HepG2 (cell line): Measurements from ENCODE around the gene INSIG1. TPM values are rescaled to one million over a fixed set of nuclear protein-coding genes. Genes with fewer than 3 reads are reported as not detected.

Experiments used
- ATAC-seq: fragments of 200-7000 bp; cut with Tn5 transposase; 3 replicates; pipeline ENCODE4 v1.9.1; 2020; ENCODE audit warnings: mild to moderate bottlenecking, moderate library complexity
- BruUV-seq: library from RNA; stranded (reverse); fragments of 400-500 nt; replicated peaks from 2 replicates; lab custom pipeline; 2021; lab: Mats Ljungman, UMichigan
- CTCF ChIA-PET: fragments of 300-600 bp; formaldehyde crosslinking; extraction: SDS; loops from one replicate; lab custom pipeline; 2021; ENCODE audit warnings: low total read pairs, inconsistent platforms, low intra/inter-chr PET ratio; lab: Yijun Ruan, JAX
- POLR2A ChIA-PET: fragments of 350-600 bp; sonication (Branson Sonifier 250); formaldehyde crosslinking; loops from one replicate; lab custom pipeline; 2020; ENCODE audit warnings: antibody characterized with exemption, inconsistent platforms; lab: Yijun Ruan, JAX
- DNase-seq: peaks from one replicate; pipeline ENCODE4 v3.0.0-alpha.2; 2015; ENCODE audit warnings: low spot score
- FAIRE-seq: peaks from 3 replicates; lab custom pipeline; 2011; peaks lifted over from hg19 to GRCh38; lab: Jason Lieb, UNC
- H2AFZ ChIP-seq: one replicate; pipeline ENCODE4 v1.6.1; 2011; ENCODE audit warnings: low read length, inconsistent platforms
- H3K27ac ChIP-seq: fragments of 300-600 bp; 3 replicates; pipeline ENCODE4 v1.8.0; 2011; ENCODE audit warnings: mixed run types, mild to moderate bottlenecking, mixed read lengths, low read length, inconsistent platforms; ENCODE audit not compliant: insufficient read depth; ENCODE audit errors: extremely low read length
- H3K27me3 ChIP-seq, 2 experiments: fragments of 200-600 bp in 1 of 2; 2 replicates in 1 of 2; 3 replicates in 1 of 2; pipeline versions ENCODE4 v1.6.0 to v1.8.0; 2011; ENCODE audit warnings: low read length in 2 of 2, mild to moderate bottlenecking in 2 of 2, moderate library complexity in 2 of 2, inconsistent platforms in 1 of 2; ENCODE audit not compliant: insufficient read depth in 2 of 2, control insufficient read depth in 1 of 2
- H3K36me3 ChIP-seq, 2 experiments: fragments of 200-600 bp in 1 of 2; replicated peaks in 1 of 2; 2 replicates in 1 of 2; 3 replicates in 1 of 2; pipeline versions ENCODE4 v1.5.1 to v1.8.0; 2011; ENCODE audit warnings: low read length in 2 of 2, inconsistent platforms in 1 of 2; ENCODE audit not compliant: insufficient read depth in 2 of 2, control insufficient read depth in 1 of 2
- H3K4me1 ChIP-seq: 2 replicates; pipeline ENCODE4 v1.5.1; 2012; ENCODE audit warnings: low read length, inconsistent platforms; ENCODE audit not compliant: insufficient read depth
- H3K4me2 ChIP-seq: 2 replicates; pipeline ENCODE4 v1.6.0; 2011; ENCODE audit warnings: low read depth, low read length, inconsistent platforms
- H3K4me3 ChIP-seq, 3 experiments: fragments of 200-600 bp in 1 of 3; sonication (generic), shearing (Covaris generic) in 1 of 3; replicated peaks in 1 of 3; 2 replicates each; pipeline ENCODE4 v1.5.1; 2011 to 2016; ENCODE audit warnings: low read length in 3 of 3, inconsistent platforms in 2 of 3, low read depth in 2 of 3, mild to moderate bottlenecking in 2 of 3, control low read depth in 1 of 3, mixed read lengths in 1 of 3; ENCODE audit not compliant: insufficient read depth in 1 of 3
- H3K79me2 ChIP-seq: one replicate; pipeline ENCODE4 v1.6.1; 2011; ENCODE audit warnings: low read length, inconsistent platforms; ENCODE audit not compliant: insufficient read depth
- H3K9ac ChIP-seq: 2 replicates; pipeline ENCODE4 v1.6.0; 2011; ENCODE audit warnings: mild to moderate bottlenecking, low read depth, low read length, inconsistent platforms; ENCODE audit not compliant: insufficient read depth
- H3K9me3 ChIP-seq: 2 replicates; pipeline ENCODE4 v1.5.1; 2012; ENCODE audit warnings: mild to moderate bottlenecking, low read length
- H4K20me1 ChIP-seq: 2 replicates; pipeline ENCODE4 v1.6.0; 2011; ENCODE audit warnings: inconsistent platforms, mild to moderate bottlenecking, low read length, moderate library complexity; ENCODE audit not compliant: insufficient read depth
- ELF4 ChIP-seq: sonication (generic); formaldehyde crosslinking; IDR thresholded peaks from 2 replicates; pipeline ENCODE4 v1.5.0; 2020; ENCODE audit warnings: missing genetic modification reagents, mild to moderate bottlenecking, moderate library complexity, borderline replicate concordance
- FLYWCH1 ChIP-seq: sonication (generic); formaldehyde crosslinking; IDR thresholded peaks from 2 replicates; pipeline ENCODE4 v1.8.1; 2023; ENCODE audit warnings: mild to moderate bottlenecking, missing genetic modification reagents
- FOSL1 ChIP-seq: sonication (generic); formaldehyde crosslinking; IDR thresholded peaks from 2 replicates; pipeline ENCODE4 v1.9.0; 2021; ENCODE audit warnings: missing genetic modification reagents, borderline replicate concordance
- ZFP41 ChIP-seq: sonication (generic); formaldehyde crosslinking; IDR thresholded peaks from 2 replicates; pipeline ENCODE4 v1.4.0; 2020; ENCODE audit warnings: mild to moderate bottlenecking, missing genetic modification reagents, borderline replicate concordance
- ZMAT3 ChIP-seq: sonication (generic); formaldehyde crosslinking; conservative IDR thresholded peaks from 2 replicates; pipeline ENCODE4 v1.7.0; 2021; ENCODE audit warnings: missing genetic modification reagents
- ZNF550 ChIP-seq: sonication (generic); formaldehyde crosslinking; IDR thresholded peaks from 2 replicates; pipeline ENCODE4 v1.4.0; 2020; ENCODE audit warnings: mild to moderate bottlenecking, missing genetic modification reagents, borderline replicate concordance
- ZNF782 ChIP-seq: sonication (generic); formaldehyde crosslinking; IDR thresholded peaks from 2 replicates; pipeline ENCODE4 v1.4.0; 2020; ENCODE audit warnings: missing genetic modification reagents, mild to moderate bottlenecking, borderline replicate concordance
- ZNF816 ChIP-seq: sonication (generic); formaldehyde crosslinking; IDR thresholded peaks from 2 replicates; pipeline ENCODE4 v1.8.0; 2022; ENCODE audit warnings: missing genetic modification reagents, mild to moderate bottlenecking, borderline replicate concordance
- WGBS: methylation state at CpG from one replicate; pipeline ENCODE4 v1.1.6; 2017; ENCODE audit warnings: low lambda C conversion rate; 5-methylcytosine and 5-hydroxymethylcytosine counted together
- in situ Hi-C: cut with HindIII; loops from 2 replicates; pipeline ENCODE4 v1.10.0; 2017; ENCODE audit warnings: low pct_unique_long_range_greater_than_20kb; ENCODE audit not compliant: extremely low pct_ligation_motif_present
- intact Hi-C: fragments of 100-400 bp; cut with micrococcal nuclease; formaldehyde crosslinking; loops from one replicate; pipeline ENCODE4 v1.10.0; 2022; ENCODE audit not compliant: unreplicated experiment
- polyA plus RNA-seq, 8 experiments: library from polyadenylated mRNA; depleted of rRNA in 3 of 8; stranded (reverse) in 7 of 8; unstranded in 1 of 8; fragments of >200 nt; fragmentation: Illumina TruSeq in 4 of 8; extraction: Trizol in 4 of 8; gene quantifications; 2 replicates each; pipeline versions ENCODE4 v1.2.1 to v1.2.3, GENCODE V29; 2011 to 2016; ENCODE audit warnings: low read depth in 4 of 8, missing spikeins in 1 of 8, mixed read lengths in 1 of 8; ENCODE audit not compliant: insufficient read depth in 1 of 8
- total RNA-seq, 5 experiments: library from RNA; depleted of rRNA; stranded (reverse); fragments of >200 nt; fragmentation: Illumina TruSeq; extraction: Trizol; gene quantifications; 2 replicates each; pipeline ENCODE4 v1.2.3, GENCODE V29; 2016; ENCODE audit warnings: low read depth in 1 of 5
- TF ChIP-seq, protein P1 (sequence below): conservative IDR thresholded peaks from 2 replicates; pipeline ENCODE4 v1.6.1; 2018; ENCODE audit warnings: missing genetic modification reagents
- TF ChIP-seq, protein P2 (sequence below): sonication (generic); formaldehyde crosslinking; IDR thresholded peaks from 2 replicates; pipeline ENCODE4 v1.8.0; 2022; ENCODE audit warnings: missing genetic modification reagents, mild to moderate bottlenecking, inconsistent platforms, borderline replicate concordance
- TF ChIP-seq, protein P3 (sequence below): IDR thresholded peaks from 2 replicates; pipeline ENCODE4 v1.6.1; 2012; ENCODE audit warnings: low read depth, low read length, improper control_type of control experiment
- TF ChIP-seq, protein P4 (sequence below): sonication (generic); formaldehyde crosslinking; IDR thresholded peaks from 2 replicates; pipeline ENCODE4 v1.8.0; 2023; ENCODE audit warnings: mild to moderate bottlenecking, missing genetic modification reagents

The INSIG1 gene
- total and polyA plus RNA-seq, 2 of the 13 experiments (the other 11 are each of a cell fraction or from before 2014, with no cell fraction given), result 0.07 to 0.11 TPM

DNA sequence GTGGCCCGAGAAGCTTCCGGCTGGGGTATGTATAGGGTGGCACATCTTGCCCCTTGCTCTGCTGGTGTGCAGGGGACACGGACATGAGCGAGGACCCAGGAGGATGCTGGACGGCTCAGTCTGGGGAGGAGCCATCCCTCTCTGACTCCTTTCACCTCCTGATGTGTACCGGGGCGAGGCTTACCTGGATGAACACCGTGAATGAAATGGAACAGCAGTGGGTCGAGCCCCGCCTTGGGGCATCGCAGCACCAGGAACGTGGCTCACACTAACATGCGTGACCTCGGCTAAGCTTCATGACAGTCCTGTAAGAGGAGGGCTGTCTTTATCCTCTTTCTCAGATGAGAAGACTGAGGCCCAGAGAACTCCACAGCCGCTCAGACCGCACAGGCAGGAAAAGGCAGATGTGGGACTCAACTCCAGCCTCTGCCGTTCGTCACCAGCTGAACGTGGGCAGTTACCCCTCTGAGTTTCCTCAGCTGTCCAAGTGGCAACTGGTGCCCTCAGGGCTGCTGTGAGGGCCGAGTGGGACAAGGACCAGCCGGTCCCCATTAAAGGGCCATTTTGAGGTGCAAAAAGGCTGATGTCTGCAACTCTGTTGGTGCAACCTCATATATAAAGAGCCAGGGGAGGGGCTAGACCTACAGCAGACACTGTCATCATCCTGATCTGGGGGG, 54.5 kb downstream of the INSIG1 start:
- in situ Hi-C loops, result no loop called here
- 34% methylated on average over 16 of the region's 21 CpGs for WGBS
- Histone ChIP-seq H3K27me3 (peaks cover 2 to 23% of the 10 kb centered on the region in 2 experiments; a peak in 3 of 5 replicates), H3K9ac (no peak overlapping the region), H3K4me2 (no peak overlapping the region), H3K9me3 (no peaks in the 10 kb centered on the region), H3K4me1 (no peaks in the 10 kb centered on the region), H3K4me3 (no peak overlapping the region), H4K20me1 (no peaks in the 10 kb centered on the region), H3K79me2 (no peaks in the 10 kb centered on the region), H3K36me3 (no peaks in the 10 kb centered on the region), H3K27ac (no peak overlapping the region), H2AFZ (no peak overlapping the region)
- ChIA-PET CTCF (no interaction called here), POLR2A (no interaction called here)
- FAIRE-seq (no peak), ATAC-seq (no peak), DNase-seq (no peak)
- no peak for TF ChIP-seq ZNF782 (CRISPR knock-in tag)
- no peak for TF ChIP-seq FOSL1 (CRISPR knock-in tag)
- TF ChIP-seq FLYWCH1 (CRISPR knock-in tag), result no peak
- TF ChIP-seq, protein P1, sequence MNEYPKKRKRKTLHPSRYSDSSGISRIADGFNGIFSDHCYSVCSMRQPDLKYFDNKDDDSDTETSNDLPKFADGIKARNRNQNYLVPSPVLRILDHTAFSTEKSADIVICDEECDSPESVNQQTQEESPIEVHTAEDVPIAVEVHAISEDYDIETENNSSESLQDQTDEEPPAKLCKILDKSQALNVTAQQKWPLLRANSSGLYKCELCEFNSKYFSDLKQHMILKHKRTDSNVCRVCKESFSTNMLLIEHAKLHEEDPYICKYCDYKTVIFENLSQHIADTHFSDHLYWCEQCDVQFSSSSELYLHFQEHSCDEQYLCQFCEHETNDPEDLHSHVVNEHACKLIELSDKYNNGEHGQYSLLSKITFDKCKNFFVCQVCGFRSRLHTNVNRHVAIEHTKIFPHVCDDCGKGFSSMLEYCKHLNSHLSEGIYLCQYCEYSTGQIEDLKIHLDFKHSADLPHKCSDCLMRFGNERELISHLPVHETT (CRISPR knock-in tag), result no peak
- TF ChIP-seq, protein P2, sequence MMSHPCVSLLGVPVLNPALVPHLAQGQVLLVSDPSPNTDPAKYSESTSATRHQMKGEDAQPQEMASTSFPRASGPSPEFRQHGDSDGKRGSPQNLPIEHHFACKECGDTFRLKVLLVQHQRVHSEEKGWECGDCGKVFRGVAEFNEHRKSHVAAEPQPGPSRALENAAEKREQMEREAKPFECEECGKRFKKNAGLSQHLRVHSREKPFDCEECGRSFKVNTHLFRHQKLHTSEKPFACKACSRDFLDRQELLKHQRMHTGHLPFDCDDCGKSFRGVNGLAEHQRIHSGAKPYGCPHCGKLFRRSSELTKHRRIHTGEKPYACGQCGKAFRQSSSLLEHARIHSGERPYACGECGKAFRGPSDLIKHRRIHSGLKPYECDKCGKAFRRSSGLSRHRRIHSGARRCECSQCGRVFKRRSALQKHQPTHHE, result no peak
- no peak for TF ChIP-seq ZMAT3 (CRISPR knock-in tag)
- TF ChIP-seq, protein P3, sequence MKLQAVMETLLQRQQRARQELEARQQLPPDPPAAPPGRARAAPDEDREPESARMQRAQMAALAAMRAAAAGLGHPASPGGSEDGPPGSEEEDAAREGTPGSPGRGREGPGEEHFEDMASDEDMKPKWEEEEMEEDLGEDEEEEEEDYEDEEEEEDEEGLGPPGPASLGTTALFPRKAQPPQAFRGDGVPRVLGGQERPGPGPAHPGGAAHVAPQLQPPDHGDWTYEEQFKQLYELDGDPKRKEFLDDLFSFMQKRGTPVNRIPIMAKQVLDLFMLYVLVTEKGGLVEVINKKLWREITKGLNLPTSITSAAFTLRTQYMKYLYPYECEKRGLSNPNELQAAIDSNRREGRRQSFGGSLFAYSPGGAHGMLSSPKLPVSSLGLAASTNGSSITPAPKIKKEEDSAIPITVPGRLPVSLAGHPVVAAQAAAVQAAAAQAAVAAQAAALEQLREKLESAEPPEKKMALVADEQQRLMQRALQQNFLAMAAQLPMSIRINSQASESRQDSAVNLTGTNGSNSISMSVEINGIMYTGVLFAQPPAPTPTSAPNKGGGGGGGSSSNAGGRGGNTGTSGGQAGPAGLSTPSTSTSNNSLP, result no peak
- TF ChIP-seq, protein P4, sequence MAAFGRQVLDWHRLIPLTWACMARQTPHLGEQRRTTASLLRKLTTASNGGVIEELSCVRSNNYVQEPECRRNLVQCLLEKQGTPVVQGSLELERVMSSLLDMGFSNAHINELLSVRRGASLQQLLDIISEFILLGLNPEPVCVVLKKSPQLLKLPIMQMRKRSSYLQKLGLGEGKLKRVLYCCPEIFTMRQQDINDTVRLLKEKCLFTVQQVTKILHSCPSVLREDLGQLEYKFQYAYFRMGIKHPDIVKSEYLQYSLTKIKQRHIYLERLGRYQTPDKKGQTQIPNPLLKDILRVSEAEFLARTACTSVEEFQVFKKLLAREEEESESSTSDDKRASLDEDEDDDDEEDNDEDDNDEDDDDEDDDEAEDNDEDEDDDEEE (CRISPR knock-in tag), result no peak
- no peak for TF ChIP-seq ZNF550 (CRISPR knock-in tag)
- TF ChIP-seq ELF4 (CRISPR knock-in tag), result no peak
- TF ChIP-seq ZNF816, result no peak
- TF ChIP-seq ZFP41, result no peak
- intact Hi-C loops, result no loop called here
- BruUV-seq, result no TSS peak
